A549 (cell line): Measurements from ENCODE around the gene MESD.

ENCODE experiments used
- POLR2A ChIP-seq: IDR thresholded peaks from 2 replicates; pipeline ENCODE4 v1.6.1; 2012; ENCODE audit warnings: mild to moderate bottlenecking, low read length
- TFCP2L1 ChIP-seq: fragments of 250-450 bp; sonication (Bioruptor Pico); IDR thresholded peaks from 2 replicates; pipeline ENCODE4 v1.5.0; 2021; ENCODE audit warnings: mild to moderate bottlenecking
- ZSCAN20 ChIP-seq: fragments of 250-450 bp; sonication (Bioruptor Pico); IDR thresholded peaks from 2 replicates; pipeline ENCODE4 v1.8.0; 2022; ENCODE audit warnings: mild to moderate bottlenecking, moderate library complexity
- TF ChIP-seq, protein P1 (sequence below): fragments of >200 bp; sonication (Bioruptor Twin); formaldehyde crosslinking; IDR thresholded peaks from 3 replicates; pipeline ENCODE4 v1.5.1; 2016

DNA sequence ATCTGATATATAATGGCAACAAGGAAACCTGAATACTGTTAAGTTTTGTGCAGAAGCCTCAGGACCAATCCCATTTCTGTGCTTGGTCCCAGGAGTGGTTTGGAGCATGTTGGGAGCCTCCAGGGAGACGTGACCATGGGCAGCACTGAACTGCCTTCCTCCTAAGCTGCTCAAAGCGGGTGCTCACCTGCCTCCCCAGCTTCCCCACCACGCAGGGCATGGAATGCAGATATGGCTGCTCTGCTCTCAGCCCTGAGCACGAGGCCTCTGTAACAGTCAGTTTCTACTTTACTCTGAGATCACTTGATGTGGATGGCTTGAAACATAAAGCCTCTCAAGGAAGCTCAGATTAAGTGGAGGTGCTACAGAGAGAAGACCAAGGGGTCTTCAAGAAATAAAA is 49.3 kb downstream of the MESD start:
- TF ChIP-seq TFCP2L1 (CRISPR knock-in tag), result no peak
- no peak for TF ChIP-seq ZSCAN20 (CRISPR knock-in tag)
- TF ChIP-seq, protein P1, sequence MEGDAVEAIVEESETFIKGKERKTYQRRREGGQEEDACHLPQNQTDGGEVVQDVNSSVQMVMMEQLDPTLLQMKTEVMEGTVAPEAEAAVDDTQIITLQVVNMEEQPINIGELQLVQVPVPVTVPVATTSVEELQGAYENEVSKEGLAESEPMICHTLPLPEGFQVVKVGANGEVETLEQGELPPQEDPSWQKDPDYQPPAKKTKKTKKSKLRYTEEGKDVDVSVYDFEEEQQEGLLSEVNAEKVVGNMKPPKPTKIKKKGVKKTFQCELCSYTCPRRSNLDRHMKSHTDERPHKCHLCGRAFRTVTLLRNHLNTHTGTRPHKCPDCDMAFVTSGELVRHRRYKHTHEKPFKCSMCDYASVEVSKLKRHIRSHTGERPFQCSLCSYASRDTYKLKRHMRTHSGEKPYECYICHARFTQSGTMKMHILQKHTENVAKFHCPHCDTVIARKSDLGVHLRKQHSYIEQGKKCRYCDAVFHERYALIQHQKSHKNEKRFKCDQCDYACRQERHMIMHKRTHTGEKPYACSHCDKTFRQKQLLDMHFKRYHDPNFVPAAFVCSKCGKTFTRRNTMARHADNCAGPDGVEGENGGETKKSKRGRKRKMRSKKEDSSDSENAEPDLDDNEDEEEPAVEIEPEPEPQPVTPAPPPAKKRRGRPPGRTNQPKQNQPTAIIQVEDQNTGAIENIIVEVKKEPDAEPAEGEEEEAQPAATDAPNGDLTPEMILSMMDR, result no peak
- no peak for TF ChIP-seq POLR2A
